ENCODE results near the gene ZNF668.

Gene ZNF668

GRCh38 chr16:31061126-31061812 lies 12.8 kb downstream of the ZNF668 start:
- no peak for TF ChIP-seq ZFP3 (CRISPR knock-in tag; IDR thresholded peaks at IDR 0.05)
- no peak for TF ChIP-seq CSDC2 (CRISPR knock-in tag; IDR thresholded peaks at IDR 0.05)
- no peak for TF ChIP-seq ESRRG (CRISPR knock-in tag; IDR thresholded peaks at IDR 0.05)
- no peak for TF ChIP-seq TSHZ2 (CRISPR knock-in tag; IDR thresholded peaks at IDR 0.05)
- TF ChIP-seq RARB (CRISPR knock-in tag; IDR thresholded peaks at IDR 0.05) = no peak
- TF ChIP-seq PPARA (CRISPR knock-in tag; IDR thresholded peaks at IDR 0.05; ENCODE audit: borderline replicate concordance) = no peak
- no peak for TF ChIP-seq GLIS3 (CRISPR knock-in tag; IDR thresholded peaks at IDR 0.05)
- TF ChIP-seq ZNF8 (CRISPR knock-in tag; IDR thresholded peaks at IDR 0.05) = no peak
- TF ChIP-seq OSR1 (CRISPR knock-in tag; IDR thresholded peaks at IDR 0.05) = no peak
- TF ChIP-seq PATZ1 (CRISPR knock-in tag; IDR thresholded peaks at IDR 0.05; ENCODE audit: borderline replicate concordance) = no peak
- no peak for TF ChIP-seq ISL1 (CRISPR knock-in tag; IDR thresholded peaks at IDR 0.05)
- no peak for TF ChIP-seq ZFP30 (CRISPR knock-in tag; IDR thresholded peaks at IDR 0.05)
- TF ChIP-seq ZNF565 (CRISPR knock-in tag; conservative IDR thresholded peaks at IDR 0.05; ENCODE audit: low read depth) = no peak
- TF ChIP-seq BACH2 (CRISPR knock-in tag; IDR thresholded peaks at IDR 0.05; ENCODE audit: borderline replicate concordance) = no peak
- no peak for TF ChIP-seq POU6F1 (CRISPR knock-in tag; IDR thresholded peaks at IDR 0.05; ENCODE audit: borderline replicate concordance, low read depth)
- no peak for TF ChIP-seq SNAI2 (CRISPR knock-in tag; IDR thresholded peaks at IDR 0.05)
- no peak for ATAC-seq

- no peak for ATAC-seq
- no peak for TF ChIP-seq ZC3H10 (CRISPR knock-in tag; IDR thresholded peaks at IDR 0.05)
- TF ChIP-seq ESRRG (CRISPR knock-in tag; IDR thresholded peaks at IDR 0.05) = no peak
- TF ChIP-seq CREB5 (CRISPR knock-in tag; IDR thresholded peaks at IDR 0.05; ENCODE audit: low read depth) = no peak
- TF ChIP-seq RARB (CRISPR knock-in tag; IDR thresholded peaks at IDR 0.05) = no peak
- TF ChIP-seq BACH2 (CRISPR knock-in tag; IDR thresholded peaks at IDR 0.05; ENCODE audit: borderline replicate concordance) = no peak
- no peak for TF ChIP-seq CSDC2 (CRISPR knock-in tag; IDR thresholded peaks at IDR 0.05)
- no peak for TF ChIP-seq ZNF565 (CRISPR knock-in tag; conservative IDR thresholded peaks at IDR 0.05; ENCODE audit: low read depth)
- no peak for TF ChIP-seq ZNF8 (CRISPR knock-in tag; IDR thresholded peaks at IDR 0.05)
- no peak for TF ChIP-seq TSHZ2 (CRISPR knock-in tag; IDR thresholded peaks at IDR 0.05)
- no peak for TF ChIP-seq SNAI2 (CRISPR knock-in tag; IDR thresholded peaks at IDR 0.05)
- TF ChIP-seq TCF4 (CRISPR knock-in tag; IDR thresholded peaks at IDR 0.05; ENCODE audit: borderline replicate concordance) = no peak
- no peak for TF ChIP-seq GLIS3 (CRISPR knock-in tag; IDR thresholded peaks at IDR 0.05)
- TF ChIP-seq ISL1 (CRISPR knock-in tag; IDR thresholded peaks at IDR 0.05) = no peak
These were observed 18.4 kb downstream of the ZNF668 start for GRCh38 chr16:31055613-31056012.
